Measurements from ENCODE around the gene PLXNA2. TPM values are rescaled to one million over a fixed set of nuclear protein-coding genes. Genes with fewer than 3 reads are reported as not detected.

The PLXNA2 gene
- total RNA-seq, 1 experiment from 2014 or later = 34.8 TPM

DNA sequence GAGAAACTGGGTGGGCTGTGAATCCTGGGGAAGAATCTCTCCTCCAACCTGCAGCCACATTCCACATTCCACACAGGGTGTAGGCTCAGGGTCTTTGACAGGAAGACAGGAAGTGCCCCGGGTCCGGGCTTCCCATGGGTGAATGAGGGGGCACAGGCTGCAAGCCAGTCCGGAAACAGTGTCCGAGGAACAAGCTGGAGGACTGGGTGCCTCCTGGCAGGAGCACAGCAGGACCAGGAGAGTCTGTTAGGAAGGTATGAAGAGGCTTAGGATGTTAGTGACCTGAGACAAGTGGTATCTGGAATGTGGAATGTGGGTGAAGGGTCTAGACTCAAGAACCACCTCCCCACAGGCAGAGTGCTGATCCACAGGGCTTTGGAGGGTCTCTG is 212.3 kb downstream of the PLXNA2 start:
- no peaks in the 10 kb centered on the region for H3K9me3 ChIP-seq (replicated peaks)
- peak overlapping the region; percentile 92 for H3K27ac ChIP-seq
- DNase-seq = no peak
- peaks cover 40% of the 10 kb centered on the region for H3K4me1 ChIP-seq
- no peak overlapping the region for H3K4me3 ChIP-seq
- H3K36me3 ChIP-seq = peaks cover 35% of the 10 kb centered on the region
- no peaks in the 10 kb centered on the region for H3K27me3 ChIP-seq

- Histone ChIP-seq H3K4me3 (no peak overlapping the region), H3K9me3 (replicated peaks) (no peaks in the 10 kb centered on the region), H3K4me1 (peaks cover 40% of the 10 kb centered on the region), H3K27ac (peak overlapping the region; percentile 92), H3K27me3 (no peaks in the 10 kb centered on the region), H3K36me3 (peaks cover 30% of the 10 kb centered on the region)
- no peak for DNase-seq
Observed at GRCh38 chr1:208031316-208031931, 212.8 kb downstream of the PLXNA2 start.

DNA sequence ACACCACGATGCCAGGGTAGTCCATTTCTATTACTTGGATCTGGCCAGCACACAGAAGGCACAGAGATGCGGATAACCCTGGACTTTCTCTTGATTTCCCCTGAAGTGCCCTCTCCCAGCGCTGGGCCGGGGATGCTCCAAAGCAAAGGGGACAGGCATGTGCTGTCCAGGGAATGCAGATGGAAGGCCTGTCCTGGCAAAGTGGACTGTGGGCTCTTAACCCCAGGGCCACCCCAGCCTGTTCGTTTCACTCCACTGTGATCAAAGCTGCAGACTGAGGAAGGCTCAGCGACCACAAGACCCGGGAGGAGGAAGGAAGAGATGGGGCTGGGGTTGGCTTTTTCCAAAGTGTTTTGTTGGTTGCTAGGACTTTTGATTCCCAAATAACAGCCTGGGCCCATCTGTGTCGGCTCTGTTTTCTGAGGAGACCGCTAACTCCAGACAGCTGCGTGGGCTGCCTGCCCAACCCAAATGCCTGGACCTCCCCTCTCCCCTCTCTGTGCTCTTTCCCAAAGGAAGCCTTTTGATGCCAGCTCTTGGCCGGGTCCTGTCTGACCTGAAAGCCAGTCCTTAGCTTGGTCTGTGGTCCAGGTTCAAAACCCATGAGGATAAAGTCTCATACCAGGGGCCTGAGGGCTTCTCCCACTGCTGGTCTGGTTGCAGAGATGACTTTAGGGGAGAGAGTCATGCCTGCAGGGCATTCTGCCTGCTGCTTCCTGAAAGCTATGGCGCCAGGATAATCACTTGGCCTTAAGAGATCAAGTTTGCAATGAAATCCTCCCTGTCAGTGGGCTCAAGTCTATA is 213.7 kb downstream of the PLXNA2 start:
- peaks cover 23% of the 10 kb centered on the region for H3K36me3 ChIP-seq
- peak overlapping the region; percentile 2 for H3K4me3 ChIP-seq
- peaks cover 40% of the 10 kb centered on the region for H3K4me1 ChIP-seq
- H3K27me3 ChIP-seq = no peaks in the 10 kb centered on the region
- peak; percentile 97 to 99 for DNase-seq
- no peaks in the 10 kb centered on the region for H3K9me3 ChIP-seq (replicated peaks)
- peak overlapping the region; percentile 92 for H3K27ac ChIP-seq

DNA sequence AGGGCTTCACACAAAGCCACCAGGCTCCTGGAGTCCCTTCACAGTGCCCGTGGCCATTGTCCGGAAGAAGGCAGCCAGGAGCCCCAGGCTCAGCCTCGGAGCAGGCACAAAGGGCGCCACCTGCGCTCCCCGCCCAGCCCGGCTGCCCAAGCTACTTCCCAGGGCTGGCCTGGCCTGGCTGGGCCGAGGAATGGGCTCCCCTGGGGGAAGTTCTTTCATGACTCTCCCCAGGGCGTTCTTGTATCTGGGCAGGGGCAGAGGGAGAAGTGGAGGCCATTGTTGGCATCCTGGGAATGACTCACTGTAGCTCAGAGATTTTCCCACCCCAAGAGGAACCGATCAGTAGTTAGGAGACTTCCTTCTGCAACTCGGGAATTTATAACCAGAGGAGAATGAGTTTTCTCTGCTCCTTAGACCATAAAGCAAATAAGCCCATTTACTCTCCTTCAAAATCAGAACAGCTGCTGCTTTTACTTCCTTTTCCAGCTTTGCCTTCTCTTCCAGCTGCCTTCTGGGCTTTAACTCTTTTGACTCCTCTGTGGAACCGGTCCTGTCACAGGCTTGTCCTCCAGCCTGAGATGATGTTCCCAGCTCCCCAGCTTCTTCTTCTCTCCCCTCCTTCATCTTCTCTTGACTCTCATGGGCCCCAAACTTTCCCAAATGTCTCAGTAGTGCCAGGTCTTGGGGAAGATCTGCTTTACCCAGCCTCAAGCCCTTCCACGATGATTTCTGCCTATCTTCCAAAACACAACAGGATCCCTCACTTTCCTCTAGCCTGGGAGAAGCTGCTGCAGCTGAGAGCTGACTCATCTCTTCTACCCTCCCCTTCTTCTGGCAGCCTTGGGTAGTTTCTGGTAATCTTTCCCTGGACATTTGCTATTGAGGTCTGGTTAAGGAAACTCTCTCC is 214.6 kb downstream of the PLXNA2 start:
- Histone ChIP-seq H3K27me3 (no peaks in the 10 kb centered on the region), H3K27ac (peak overlapping the region; percentile 92), H3K36me3 (peaks cover 22% of the 10 kb centered on the region), H3K4me1 (peaks cover 40% of the 10 kb centered on the region), H3K4me3 (peak overlapping the region; percentile 2), H3K9me3 (replicated peaks) (no peaks in the 10 kb centered on the region)
- DNase-seq = peak; percentile 62 to 79

GRCh38 chr1:208028526-208028925 is 215.7 kb downstream of the PLXNA2 start:
- Histone ChIP-seq H3K27me3 (no peaks in the 10 kb centered on the region), H3K9me3 (replicated peaks) (no peaks in the 10 kb centered on the region), H3K4me1 (peaks cover 40% of the 10 kb centered on the region), H3K27ac (peak overlapping the region; percentile 92), H3K36me3 (peaks cover 19% of the 10 kb centered on the region), H3K4me3 (no peak overlapping the region)
- no peak for DNase-seq

- Histone ChIP-seq H3K36me3 (peaks cover 15% of the 10 kb centered on the region), H3K27ac (no peak overlapping the region), H3K27me3 (no peaks in the 10 kb centered on the region), H3K9me3 (replicated peaks) (no peaks in the 10 kb centered on the region), H3K4me1 (peaks cover 40% of the 10 kb centered on the region), H3K4me3 (no peak overlapping the region)
- no peak for DNase-seq
Observed at GRCh38 chr1:208027861-208028260, 216.3 kb downstream of the PLXNA2 start.

DNA sequence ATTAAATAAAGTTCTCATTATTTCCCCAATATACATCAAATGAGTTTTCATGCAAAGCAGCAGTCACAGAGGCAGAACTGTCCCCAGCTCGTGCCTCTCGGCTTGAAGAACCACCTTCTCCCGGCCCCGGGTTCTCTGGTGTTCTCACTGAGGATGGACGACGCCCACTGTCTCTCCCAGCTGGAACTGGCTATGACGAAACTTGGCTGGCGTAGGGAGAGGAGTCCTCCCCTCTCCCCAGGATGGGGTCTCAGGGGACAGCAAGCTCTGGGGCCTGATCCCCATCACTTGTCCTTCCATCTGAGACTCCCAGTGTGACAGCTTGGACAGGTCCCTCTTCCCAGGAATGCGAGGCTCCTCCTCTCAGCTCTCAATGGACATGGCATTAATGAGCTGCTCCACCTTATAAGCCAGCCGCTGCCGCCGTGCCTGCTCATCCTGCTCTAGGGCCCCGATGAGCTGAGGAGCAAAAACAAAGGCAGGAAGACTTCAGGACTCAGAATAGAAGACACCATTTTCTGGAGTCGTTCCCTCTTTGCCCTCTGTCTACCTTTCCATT is 217.2 kb downstream of the PLXNA2 start:
- no peaks in the 10 kb centered on the region for H3K27me3 ChIP-seq
- H3K27ac ChIP-seq = no peak overlapping the region
- H3K36me3 ChIP-seq = peaks cover 15% of the 10 kb centered on the region
- H3K9me3 ChIP-seq (replicated peaks) = no peaks in the 10 kb centered on the region
- DNase-seq = no peak
- H3K4me1 ChIP-seq = peaks cover 34% of the 10 kb centered on the region
- no peak overlapping the region for H3K4me3 ChIP-seq

DNA sequence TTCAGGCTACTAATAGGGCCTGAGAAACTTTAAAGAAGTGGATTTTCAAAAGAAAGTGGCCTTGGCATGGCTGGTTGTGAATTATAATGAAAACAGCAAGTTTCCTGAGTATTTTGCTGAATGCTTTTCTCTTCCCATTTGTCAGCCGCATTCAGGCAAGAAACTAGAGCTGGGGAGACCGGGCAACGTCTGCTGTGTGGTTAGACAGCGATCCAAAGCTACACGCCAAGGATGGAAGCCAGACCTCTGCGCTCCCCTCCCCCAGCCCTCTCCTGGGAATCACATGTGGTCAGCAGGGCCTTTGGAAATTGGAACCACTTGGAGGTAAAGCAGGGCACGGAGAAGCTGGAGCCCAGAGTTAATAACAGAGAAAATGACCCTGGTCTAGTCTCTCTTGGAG is 219.2 kb downstream of the PLXNA2 start:
- H3K9me3 ChIP-seq (replicated peaks) = no peaks in the 10 kb centered on the region
- H3K27me3 ChIP-seq = no peaks in the 10 kb centered on the region
- H3K4me3 ChIP-seq = no peak overlapping the region
- H3K27ac ChIP-seq = no peak overlapping the region
- H3K36me3 ChIP-seq = peaks cover 15% of the 10 kb centered on the region
- DNase-seq = no peak
- peaks cover 17% of the 10 kb centered on the region for H3K4me1 ChIP-seq

- no peak for DNase-seq
- H3K4me1 ChIP-seq = peaks cover 11% of the 10 kb centered on the region
- no peaks in the 10 kb centered on the region for H3K9me3 ChIP-seq (replicated peaks)
- no peak overlapping the region for H3K27ac ChIP-seq
- peaks cover 15% of the 10 kb centered on the region for H3K36me3 ChIP-seq
- H3K4me3 ChIP-seq = no peak overlapping the region
- no peaks in the 10 kb centered on the region for H3K27me3 ChIP-seq
Observed at GRCh38 chr1:208024406-208024805, 219.8 kb downstream of the PLXNA2 start.

GRCh38 chr1:208019257-208019656 is 224.9 kb downstream of the PLXNA2 start:
- Histone ChIP-seq H3K27me3 (no peaks in the 10 kb centered on the region), H3K9me3 (replicated peaks) (no peaks in the 10 kb centered on the region), H3K27ac (no peak overlapping the region), H3K4me3 (no peak overlapping the region), H3K4me1 (no peaks in the 10 kb centered on the region; the same call in 1 of the 2 replicates), H3K36me3 (no peaks in the 10 kb centered on the region)
- DNase-seq = no peak

- H3K36me3 ChIP-seq = no peaks in the 10 kb centered on the region
- no peaks in the 10 kb centered on the region for H3K4me1 ChIP-seq
- H3K27ac ChIP-seq = no peak overlapping the region
- no peak overlapping the region for H3K4me3 ChIP-seq
- DNase-seq = no peak
- no peaks in the 10 kb centered on the region for H3K9me3 ChIP-seq (replicated peaks)
- H3K27me3 ChIP-seq = no peaks in the 10 kb centered on the region
Observed at GRCh38 chr1:208015255-208015654, 228.9 kb downstream of the PLXNA2 start.

- H3K4me3 ChIP-seq = no peak overlapping the region
- H3K27me3 ChIP-seq = no peaks in the 10 kb centered on the region
- H3K4me1 ChIP-seq = no peaks in the 10 kb centered on the region
- DNase-seq = no peak
- H3K27ac ChIP-seq = no peak overlapping the region
- no peaks in the 10 kb centered on the region for H3K9me3 ChIP-seq (replicated peaks)
- no peaks in the 10 kb centered on the region for H3K36me3 ChIP-seq
Observed at GRCh38 chr1:208013210-208013609, 231.0 kb downstream of the PLXNA2 start.

DNA sequence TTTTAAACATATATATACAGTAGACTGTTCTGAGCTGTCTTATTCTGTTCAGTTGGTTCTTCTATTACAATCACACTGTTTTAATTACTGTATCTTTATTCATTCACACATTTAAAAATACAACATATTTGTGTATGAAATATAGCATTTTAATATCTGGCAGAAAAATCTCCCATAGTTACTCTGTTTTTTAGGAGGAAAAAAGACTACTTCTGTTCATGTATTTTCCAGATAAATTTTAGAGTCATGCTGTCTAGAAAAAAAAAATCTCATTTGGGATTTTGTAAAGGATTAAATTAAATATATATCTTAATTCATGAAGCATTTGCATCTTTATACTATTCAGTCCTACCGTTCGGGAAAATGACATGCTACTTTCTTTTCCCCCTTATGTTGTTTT is 231.5 kb downstream of the PLXNA2 start:
- Histone ChIP-seq H3K27ac (no peak overlapping the region), H3K36me3 (no peaks in the 10 kb centered on the region), H3K4me1 (no peaks in the 10 kb centered on the region), H3K27me3 (no peaks in the 10 kb centered on the region), H3K9me3 (replicated peaks) (no peaks in the 10 kb centered on the region), H3K4me3 (no peak overlapping the region)
- DNase-seq = no peak

GRCh38 chr1:208010487-208011071 is 233.6 kb downstream of the PLXNA2 start:
- H3K4me1 ChIP-seq = no peaks in the 10 kb centered on the region

More at GRCh38 chr1:208010487-208011071, 233.6 kb downstream of the PLXNA2 start:
- no peak overlapping the region for H3K27ac ChIP-seq
- no peaks in the 10 kb centered on the region for H3K36me3 ChIP-seq
- H3K4me3 ChIP-seq = no peak overlapping the region
- DNase-seq = no peak
- no peaks in the 10 kb centered on the region for H3K27me3 ChIP-seq
- no peaks in the 10 kb centered on the region for H3K9me3 ChIP-seq (replicated peaks)

Measured in SJCRH30 (cell line).